IMR-90 (cell line): ENCODE results near the gene IL31RA. TPM values are rescaled to one million over a fixed set of nuclear protein-coding genes. Genes with fewer than 3 reads are reported as not detected.

Source experiments
- ATAC-seq: fragments of 200-7000 bp; cut with Tn5 transposase; 2 replicates; pipeline ENCODE4 v1.9.1; 2020; ENCODE audit warnings: low read depth, mild to moderate bottlenecking, moderate library complexity
- BruUV-seq: library from RNA; stranded (reverse); fragments of 400-500 nt; replicated peaks from 2 replicates; lab custom pipeline; 2021; lab: Mats Ljungman, UMichigan
- CTCF ChIA-PET: fragments of 300-600 bp; formaldehyde crosslinking; extraction: SDS; loops from one replicate; lab custom pipeline; 2021; ENCODE audit warnings: antibody characterized with exemption; lab: Yijun Ruan, JAX
- POLR2A ChIA-PET: fragments of 300-600 bp; sonication (Branson Sonifier 250); formaldehyde crosslinking; loops from one replicate; lab custom pipeline; 2022; ENCODE audit warnings: antibody characterized with exemption; ENCODE audit not compliant: unreplicated experiment; lab: Charles Lee
- DNase-seq: peaks from one replicate; pipeline ENCODE4 v3.0.0; 2013
- H2AFZ ChIP-seq: replicated peaks from 2 replicates; pipeline ENCODE3; 2013; ENCODE audit warnings: low read length, mild to moderate bottlenecking; ENCODE audit not compliant: poor library complexity
- H2AK5ac ChIP-seq: 2 replicates; pipeline ENCODE4 v1.6.1; 2013; ENCODE audit warnings: low read depth, low read length, inconsistent platforms
- H2AK9ac ChIP-seq: replicated peaks from 2 replicates; pipeline ENCODE3; 2013; ENCODE audit warnings: mild to moderate bottlenecking, low read depth, low read length, moderate library complexity; ENCODE audit not compliant: poor library complexity
- H2BK120ac ChIP-seq: 2 replicates; pipeline ENCODE4 v1.6.1; 2013; ENCODE audit warnings: low read depth, low read length, inconsistent platforms
- H2BK15ac ChIP-seq: 3 replicates; pipeline ENCODE4 v1.6.1; 2013; ENCODE audit warnings: low read depth, low read length, inconsistent platforms
- H2BK20ac ChIP-seq: 2 replicates; pipeline ENCODE4 v1.6.1; 2013; ENCODE audit warnings: low read depth, mild to moderate bottlenecking, inconsistent platforms, low read length, moderate library complexity
- H2BK5ac ChIP-seq: 2 replicates; pipeline ENCODE4 v1.6.1; 2013; ENCODE audit warnings: mild to moderate bottlenecking, low read depth, low read length, inconsistent platforms; ENCODE audit not compliant: poor library complexity, severe bottlenecking
- H3K14ac ChIP-seq: replicated peaks from 2 replicates; pipeline ENCODE4 v1.6.1; 2013; ENCODE audit warnings: low read depth, low read length, inconsistent platforms
- H3K18ac ChIP-seq: 2 replicates; pipeline ENCODE4 v1.6.1; 2013; ENCODE audit warnings: low read depth, low read length, control low read depth
- H3K23ac ChIP-seq: 2 replicates; pipeline ENCODE4 v1.6.1; 2013; ENCODE audit warnings: low read depth, low read length, inconsistent platforms
- H3K27ac ChIP-seq: 2 replicates; pipeline ENCODE4 v1.5.1; 2013; ENCODE audit warnings: mild to moderate bottlenecking, control low read depth, low read length; ENCODE audit not compliant: insufficient read depth
- H3K27me3 ChIP-seq: 2 replicates; pipeline ENCODE4 v1.6.1; 2013; ENCODE audit warnings: low read length; ENCODE audit not compliant: control insufficient read depth, insufficient read depth
- H3K36me3 ChIP-seq: 2 replicates; pipeline ENCODE4 v1.6.1; 2013; ENCODE audit warnings: low read length, mixed read lengths; ENCODE audit not compliant: control insufficient read depth, insufficient read depth
- H3K4ac ChIP-seq: 2 replicates; pipeline ENCODE4 v1.6.1; 2013; ENCODE audit warnings: low read depth, low read length, inconsistent platforms
- H3K4me1 ChIP-seq: 2 replicates; pipeline ENCODE4 v1.6.1; 2013; ENCODE audit warnings: low read length, mixed read lengths; ENCODE audit not compliant: control insufficient read depth, insufficient read depth
- H3K4me2 ChIP-seq: 2 replicates; pipeline ENCODE4 v1.6.1; 2013; ENCODE audit warnings: low read depth, mild to moderate bottlenecking, control low read depth, low read length, moderate library complexity
- H3K4me3 ChIP-seq: 2 replicates; pipeline ENCODE4 v1.5.1; 2013; ENCODE audit warnings: low read depth, mild to moderate bottlenecking, control low read depth, low read length, moderate library complexity; ENCODE audit not compliant: insufficient read depth
- H3K56ac ChIP-seq: 2 replicates; pipeline ENCODE4 v1.6.1; 2013; ENCODE audit warnings: low read length, inconsistent platforms; ENCODE audit not compliant: insufficient read depth; ENCODE audit errors: extremely low read depth
- H3K79me1 ChIP-seq, 2 experiments: 2 replicates each; pipeline ENCODE4 v1.6.1; 2013; ENCODE audit warnings: low read length in 2 of 2, inconsistent platforms in 1 of 2, low read depth in 1 of 2
- H3K9ac ChIP-seq: 2 replicates; pipeline ENCODE4 v1.6.1; 2013; ENCODE audit warnings: low read depth, low read length, control low read depth
- H3K9me1 ChIP-seq: 2 replicates; pipeline ENCODE4 v1.6.1; 2013; ENCODE audit warnings: low read length, inconsistent platforms; ENCODE audit not compliant: insufficient read depth
- H3K9me3 ChIP-seq: 2 replicates; pipeline ENCODE4 v1.6.1; 2013; ENCODE audit warnings: low read length; ENCODE audit not compliant: control insufficient read depth, insufficient read depth
- H4K20me1 ChIP-seq: 2 replicates; pipeline ENCODE4 v1.6.1; 2013; ENCODE audit warnings: low read length, inconsistent platforms; ENCODE audit not compliant: insufficient read depth
- H4K5ac ChIP-seq: 2 replicates; pipeline ENCODE4 v1.6.1; 2013; ENCODE audit warnings: mild to moderate bottlenecking, low read depth, low read length, control low read depth
- H4K8ac ChIP-seq, 2 experiments: 2 replicates each; pipeline ENCODE4 v1.6.1; 2013; ENCODE audit warnings: low read depth in 2 of 2, low read length in 2 of 2, control low read depth in 1 of 2, inconsistent platforms in 1 of 2
- H4K91ac ChIP-seq: 2 replicates; pipeline ENCODE4 v1.6.1; 2013; ENCODE audit warnings: low read depth, low read length, inconsistent platforms; ENCODE audit not compliant: insufficient read depth
- BHLHE40 ChIP-seq: fragments of 150-350 bp; IDR thresholded peaks from 2 replicates; pipeline ENCODE4 v1.6.1; 2016; ENCODE audit warnings: mild to moderate bottlenecking, low read depth, low read length
- CEBPB ChIP-seq: IDR thresholded peaks from 2 replicates; pipeline ENCODE4 v1.6.1; 2012; ENCODE audit warnings: low read depth, low read length, improper control_type of control experiment
- CHD1 ChIP-seq: IDR thresholded peaks from 2 replicates; pipeline ENCODE4 v1.6.1; 2012; ENCODE audit warnings: low read depth, low read length, improper control_type of control experiment
- ELK1 ChIP-seq: fragments of 150-350 bp; IDR thresholded peaks from 2 replicates; pipeline ENCODE4 v1.6.1; 2016; ENCODE audit warnings: low read depth, mild to moderate bottlenecking, low read length, moderate library complexity, borderline replicate concordance
- FOS ChIP-seq: fragments of 150-350 bp; IDR thresholded peaks from 2 replicates; pipeline ENCODE4 v1.6.1; 2016; ENCODE audit warnings: low read depth, low read length
- MAFK ChIP-seq: IDR thresholded peaks from 2 replicates; pipeline ENCODE4 v1.6.1; 2012; ENCODE audit warnings: low read depth, low read length, improper control_type of control experiment
- MAZ ChIP-seq: IDR thresholded peaks from 2 replicates; pipeline ENCODE4 v1.6.1; 2012; ENCODE audit warnings: low read depth, mild to moderate bottlenecking, low read length, improper control_type of control experiment, moderate library complexity, borderline replicate concordance
- MXI1 ChIP-seq: IDR thresholded peaks from 2 replicates; pipeline ENCODE4 v1.6.1; 2012; ENCODE audit warnings: low read depth, mild to moderate bottlenecking, low read length, moderate library complexity, borderline replicate concordance
- NFE2L2 ChIP-seq: fragments of 150-350 bp; IDR thresholded peaks from 2 replicates; pipeline ENCODE4 v1.6.1; 2016; ENCODE audit warnings: low read depth, mild to moderate bottlenecking, low read length
- POLR2A ChIP-seq: IDR thresholded peaks from 2 replicates; pipeline ENCODE4 v1.6.1; 2012; ENCODE audit warnings: mild to moderate bottlenecking, low read depth, low read length
- RAD21 ChIP-seq: IDR thresholded peaks from 2 replicates; pipeline ENCODE4 v1.6.1; 2012; ENCODE audit warnings: low read length, improper control_type of control experiment
- RCOR1 ChIP-seq: IDR thresholded peaks from 2 replicates; pipeline ENCODE4 v1.6.1; 2012; ENCODE audit warnings: mild to moderate bottlenecking, low read length, improper control_type of control experiment; ENCODE audit not compliant: insufficient replicate concordance
- RFX5 ChIP-seq: IDR thresholded peaks from 2 replicates; pipeline ENCODE4 v1.8.0; 2012; ENCODE audit warnings: low read depth, mild to moderate bottlenecking, low read length, moderate library complexity
- SMC3 ChIP-seq: fragments of 150-350 bp; IDR thresholded peaks from 2 replicates; pipeline ENCODE4 v1.6.1; 2016; ENCODE audit warnings: low read depth, mild to moderate bottlenecking, antibody characterized with exemption, low read length, moderate library complexity
- WGBS, 2 experiments: methylation state at CpG; one replicate each; pipeline versions ENCODE4 v1.1.5 to v1.1.7; 2013; ENCODE audit warnings: missing lambda C conversion rate in 2 of 2; ENCODE audit not compliant: insufficient read length in 1 of 2; ENCODE audit errors: extremely low coverage in 2 of 2; 5-methylcytosine and 5-hydroxymethylcytosine counted together
- dilution Hi-C: fragments of 300-500 bp; cut with HindIII; formaldehyde crosslinking; loops from one replicate; pipeline ENCODE4 v1.14.3; 2018; ENCODE audit warnings: low sequenced_read_pairs; ENCODE audit not compliant: unreplicated experiment
- in situ Hi-C: fragments of 300-500 bp; cut with MboI; formaldehyde crosslinking; loops from 3 replicates; pipeline ENCODE4 v1.14.3; 2019; ENCODE audit warnings: low sequenced_read_pairs, inconsistent platforms, mixed read lengths
- intact Hi-C: fragments of 100-400 bp; cut with micrococcal nuclease; formaldehyde crosslinking; loops from 2 replicates; pipeline ENCODE4 v1.10.0; 2022
- polyA plus RNA-seq, 3 experiments: library from polyadenylated mRNA; depleted of rRNA; stranded (reverse); fragments of >200 nt; gene quantifications; 2 replicates each; pipeline ENCODE4 v1.2.3, GENCODE V29; 2012; ENCODE audit warnings: low replicate concordance in 1 of 3
- total RNA-seq: library from RNA; depleted of rRNA; stranded (reverse); fragments of >200 nt; gene quantifications from 2 replicates; pipeline ENCODE4 v1.2.3, GENCODE V29; 2012
- TF ChIP-seq, protein P1 (sequence below): conservative IDR thresholded peaks from 2 replicates; pipeline ENCODE4 v1.5.1; 2012; ENCODE audit warnings: mild to moderate bottlenecking, low read depth, low read length, improper control_type of control experiment
- TF ChIP-seq, protein P2 (sequence below): fragments of 150-350 bp; IDR thresholded peaks from 2 replicates; pipeline ENCODE4 v1.6.1; 2017; ENCODE audit warnings: mild to moderate bottlenecking, antibody characterized with exemption, low read length, low read depth

Gene IL31RA
- total and polyA plus RNA-seq, 2 of the 4 experiments (the other 2 are of a cell fraction): 0.39 to 0.90 TPM

DNA sequence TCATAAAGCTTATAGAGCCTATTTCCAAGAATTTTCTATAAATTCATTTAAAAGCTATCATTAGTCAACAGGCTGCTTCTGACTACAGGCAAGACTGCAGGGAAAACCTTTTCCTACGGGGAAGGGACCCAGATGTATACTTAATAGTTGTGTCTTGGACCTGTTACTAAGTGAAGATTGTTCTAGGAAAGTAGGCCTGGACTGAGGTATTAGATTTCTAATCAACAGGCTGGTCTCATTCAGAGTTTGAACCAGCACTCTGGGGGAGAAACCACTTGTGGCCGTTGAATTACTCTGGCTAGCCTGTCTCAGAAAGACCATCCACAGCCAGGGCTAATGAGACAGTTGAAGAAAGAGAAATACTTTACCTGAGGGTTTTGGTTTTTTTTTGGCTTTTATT, 83.6 kb downstream of the IL31RA start:
- Histone ChIP-seq H3K9me1 (no peaks in the 10 kb centered on the region), H3K4me1 (no peaks in the 10 kb centered on the region), H2BK120ac (no peak overlapping the region), H4K91ac (no peak overlapping the region), H3K9ac (no peak overlapping the region), H3K79me1 (0 out of 4 replicates have a peak, but pooled peaks cover 0 to 2% of the 10 kb centered on the region in 2 experiments), H3K27ac (no peak overlapping the region), H2BK20ac (no peak overlapping the region), H3K4me2 (no peak overlapping the region), H3K23ac (no peak overlapping the region), H4K5ac (no peak overlapping the region), H4K20me1 (peaks cover 6% of the 10 kb centered on the region; the same call in 1 of the 2 replicates), H3K56ac (no peak overlapping the region), H2BK5ac (no peak overlapping the region), H2AK9ac (no peak overlapping the region), H2AK5ac (no peak overlapping the region), H3K4ac (no peak overlapping the region), H2BK15ac (no peak overlapping the region), H3K4me3 (no peak overlapping the region), H3K36me3 (peaks cover 12% of the 10 kb centered on the region), H3K9me3 (no peaks in the 10 kb centered on the region), H3K14ac (no peak overlapping the region), H3K18ac (no peak overlapping the region), H2AFZ (no peak overlapping the region), H4K8ac (no peak overlapping the region), H3K27me3 (no peaks in the 10 kb centered on the region)
- ChIA-PET POLR2A (no interaction called here), CTCF (interaction anchor here (0.6 to 0.9 kb wide), 2 partner anchors 27 to 266 kb away, joined by 3 to 4 read pairs; no protein-coding TSS in a partner anchor)
- intact Hi-C loops (loop anchor here (5.0 to 10.0 kb wide), 2 partner anchors 762 to 900 kb away; partner anchors contain the start of gene CDC20B), in situ Hi-C loops (no loop called here), dilution Hi-C loops (no loop called here)
- TF ChIP-seq RFX5: no peak
- no peak for TF ChIP-seq BHLHE40
- TF ChIP-seq RAD21: no peak
- no peak for TF ChIP-seq MAFK
- TF ChIP-seq SMC3: no peak
- TF ChIP-seq, protein P1, sequence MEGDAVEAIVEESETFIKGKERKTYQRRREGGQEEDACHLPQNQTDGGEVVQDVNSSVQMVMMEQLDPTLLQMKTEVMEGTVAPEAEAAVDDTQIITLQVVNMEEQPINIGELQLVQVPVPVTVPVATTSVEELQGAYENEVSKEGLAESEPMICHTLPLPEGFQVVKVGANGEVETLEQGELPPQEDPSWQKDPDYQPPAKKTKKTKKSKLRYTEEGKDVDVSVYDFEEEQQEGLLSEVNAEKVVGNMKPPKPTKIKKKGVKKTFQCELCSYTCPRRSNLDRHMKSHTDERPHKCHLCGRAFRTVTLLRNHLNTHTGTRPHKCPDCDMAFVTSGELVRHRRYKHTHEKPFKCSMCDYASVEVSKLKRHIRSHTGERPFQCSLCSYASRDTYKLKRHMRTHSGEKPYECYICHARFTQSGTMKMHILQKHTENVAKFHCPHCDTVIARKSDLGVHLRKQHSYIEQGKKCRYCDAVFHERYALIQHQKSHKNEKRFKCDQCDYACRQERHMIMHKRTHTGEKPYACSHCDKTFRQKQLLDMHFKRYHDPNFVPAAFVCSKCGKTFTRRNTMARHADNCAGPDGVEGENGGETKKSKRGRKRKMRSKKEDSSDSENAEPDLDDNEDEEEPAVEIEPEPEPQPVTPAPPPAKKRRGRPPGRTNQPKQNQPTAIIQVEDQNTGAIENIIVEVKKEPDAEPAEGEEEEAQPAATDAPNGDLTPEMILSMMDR: no peak
- TF ChIP-seq NFE2L2: no peak
- TF ChIP-seq CEBPB: no peak
- TF ChIP-seq CHD1: no peak
- TF ChIP-seq POLR2A: no peak
- TF ChIP-seq ELK1: no peak
- TF ChIP-seq MXI1: no peak
- no peak for TF ChIP-seq RCOR1
- TF ChIP-seq, protein P2, sequence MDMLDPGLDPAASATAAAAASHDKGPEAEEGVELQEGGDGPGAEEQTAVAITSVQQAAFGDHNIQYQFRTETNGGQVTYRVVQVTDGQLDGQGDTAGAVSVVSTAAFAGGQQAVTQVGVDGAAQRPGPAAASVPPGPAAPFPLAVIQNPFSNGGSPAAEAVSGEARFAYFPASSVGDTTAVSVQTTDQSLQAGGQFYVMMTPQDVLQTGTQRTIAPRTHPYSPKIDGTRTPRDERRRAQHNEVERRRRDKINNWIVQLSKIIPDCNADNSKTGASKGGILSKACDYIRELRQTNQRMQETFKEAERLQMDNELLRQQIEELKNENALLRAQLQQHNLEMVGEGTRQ: no peak
- TF ChIP-seq FOS: no peak
- TF ChIP-seq MAZ: no peak
- DNase-seq (no peak), ATAC-seq (no peak)
- no CpG with 5 or more reads among the region's 2 CpGs for WGBS, 2 experiments
- BruUV-seq: no TSS peak
